Measurements from ENCODE around the gene ALOXE3. TPM values are rescaled to one million over a fixed set of nuclear protein-coding genes. Genes with fewer than 3 reads are reported as not detected.
A peak's percentile ranks its signal among the peaks of the same experiment; 100 is the strongest.

ALOXE3 gene
- total RNA-seq, 1 donor from 2014 or later: not detected

GRCh38 chr17:8144401-8145231, 26.3 kb upstream of the ALOXE3 start:
- Histone ChIP-seq H3K9me3 (no peaks in the 10 kb centered on the region), H3K4me3 (no peak overlapping the region), H3K27ac (no peak overlapping the region), H3K27me3 (no peaks in the 10 kb centered on the region), H3K4me1 (peaks cover 8% of the 10 kb centered on the region), H3K36me3 (peaks cover 100% of the 10 kb centered on the region)
- intact Hi-C loops (cut with DNase I): no loop called here
- peak; percentile 63 for DNase-seq
- ATAC-seq: no peak
- TF ChIP-seq CTCF (IDR thresholded peaks at IDR 0.05): no peak

- no peak overlapping the region for H3K27ac ChIP-seq
- H3K9me3 ChIP-seq: no peaks in the 10 kb centered on the region
- no peak overlapping the region for H3K4me3 ChIP-seq
- intact Hi-C loops (cut with DNase I): no loop called here
- ATAC-seq (no peak), DNase-seq (peak; percentile 57)
- H3K27me3 ChIP-seq: no peaks in the 10 kb centered on the region
- peaks cover 16% of the 10 kb centered on the region for H3K4me1 ChIP-seq
- no peak for TF ChIP-seq CTCF (IDR thresholded peaks at IDR 0.05)
- H3K36me3 ChIP-seq: peaks cover 96% of the 10 kb centered on the region
These were observed 25.5 kb upstream of the ALOXE3 start for GRCh38 chr17:8143581-8144400.

- no peak for DNase-seq
- H3K4me3 ChIP-seq: no peak overlapping the region
- peaks cover 89% of the 10 kb centered on the region for H3K36me3 ChIP-seq
- H3K4me1 ChIP-seq: peaks cover 17% of the 10 kb centered on the region
- intact Hi-C loops (cut with DNase I): no loop called here
- TF ChIP-seq CTCF (IDR thresholded peaks at IDR 0.05): no peak
- no peaks in the 10 kb centered on the region for H3K9me3 ChIP-seq
- no peak overlapping the region for H3K27ac ChIP-seq
- H3K27me3 ChIP-seq: no peaks in the 10 kb centered on the region
- no peak for ATAC-seq
These were observed 24.7 kb upstream of the ALOXE3 start for GRCh38 chr17:8142887-8143580.

- DNase-seq (no peak), ATAC-seq (no peak)
- peaks cover 18% of the 10 kb centered on the region for H3K4me1 ChIP-seq
- intact Hi-C loops (cut with DNase I): no loop called here
- TF ChIP-seq CTCF (IDR thresholded peaks at IDR 0.05): no peak
- H3K4me3 ChIP-seq: no peak overlapping the region
- H3K27me3 ChIP-seq: no peaks in the 10 kb centered on the region
- H3K27ac ChIP-seq: no peak overlapping the region
- H3K36me3 ChIP-seq: peaks cover 81% of the 10 kb centered on the region
- H3K9me3 ChIP-seq: no peaks in the 10 kb centered on the region
These were observed 24.0 kb upstream of the ALOXE3 start for GRCh38 chr17:8142158-8142886.

- DNase-seq (no peak), ATAC-seq (no peak)
- no peaks in the 10 kb centered on the region for H3K9me3 ChIP-seq
- no peaks in the 10 kb centered on the region for H3K27me3 ChIP-seq
- TF ChIP-seq CTCF (IDR thresholded peaks at IDR 0.05): no peak
- peaks cover 18% of the 10 kb centered on the region for H3K4me1 ChIP-seq
- intact Hi-C loops (cut with DNase I): no loop called here
- H3K27ac ChIP-seq: no peak overlapping the region
- H3K36me3 ChIP-seq: peaks cover 76% of the 10 kb centered on the region
- no peak overlapping the region for H3K4me3 ChIP-seq
These were observed 23.4 kb upstream of the ALOXE3 start for GRCh38 chr17:8141741-8142140.
